H1 (cell line): ENCODE measurements around the gene PTPRR. TPM values are rescaled to one million over a fixed set of nuclear protein-coding genes. Genes with fewer than 3 reads are reported as not detected.

ENCODE experiments used
- BACH1 ChIP-seq: IDR thresholded peaks from 2 replicates; pipeline ENCODE4 v1.6.1; 2012; ENCODE audit warnings: low read length, improper control_type of control experiment
- CBX5 ChIP-seq: fragments of 300-800, 300-1000 bp; sonication (generic); IDR thresholded peaks from 2 replicates; pipeline ENCODE4 v1.7.1; 2016; ENCODE audit warnings: antibody characterized with exemption, low read length, low read depth
- EGR1 ChIP-seq: IDR thresholded peaks from 2 replicates; pipeline ENCODE4 v1.6.1; 2011; ENCODE audit warnings: low read depth, low read length, borderline replicate concordance
- GABPA ChIP-seq: IDR thresholded peaks from 2 replicates; pipeline ENCODE4 v1.6.1; 2011; ENCODE audit warnings: mild to moderate bottlenecking, low read length, moderate library complexity, borderline replicate concordance; ENCODE audit not compliant: insufficient read depth
- HDAC6 ChIP-seq: IDR thresholded peaks from one replicate; pipeline ENCODE4 v1.7.1; 2012; ENCODE audit warnings: low read depth, mild to moderate bottlenecking, inconsistent platforms, low read length, moderate library complexity
- JUN ChIP-seq: IDR thresholded peaks from 2 replicates; pipeline ENCODE4 v1.6.1; 2011; ENCODE audit warnings: low read depth, mild to moderate bottlenecking, improper control_type of control experiment, low read length
- NRF1 ChIP-seq: IDR thresholded peaks from 2 replicates; pipeline ENCODE4 v1.6.1; 2011; ENCODE audit warnings: mild to moderate bottlenecking, low read depth, low read length, improper control_type of control experiment
- RAD21 ChIP-seq, 2 experiments: IDR thresholded peaks in 1 of 2; conservative IDR thresholded peaks in 1 of 2; 2 replicates each; pipeline ENCODE4 v1.6.1; 2011; ENCODE audit warnings: low read depth in 2 of 2, low read length in 2 of 2, improper control_type of control experiment in 1 of 2, inconsistent platforms in 1 of 2, mild to moderate bottlenecking in 1 of 2, moderate library complexity in 1 of 2
- RBBP5 ChIP-seq: IDR thresholded peaks from 2 replicates; pipeline ENCODE4 v1.7.1; 2012; ENCODE audit warnings: low read depth, mild to moderate bottlenecking, inconsistent platforms, low read length, moderate library complexity, borderline replicate concordance
- ZNF274 ChIP-seq: IDR thresholded peaks from 2 replicates; pipeline ENCODE4 v1.7.0; 2012; ENCODE audit warnings: low read length, borderline replicate concordance; ENCODE audit errors: extremely low read depth
- polyA plus RNA-seq, 7 experiments: library from polyadenylated mRNA; depleted of rRNA in 3 of 7; stranded (reverse) in 5 of 7; unstranded in 2 of 7; fragments of >200 nt in 5 of 7; fragments of 200-250 nt in 2 of 7; gene quantifications; 1 replicate in 5 of 7; 2 replicates in 1 of 7; 4 replicates in 1 of 7; pipeline versions ENCODE4 v1.2.1 to v1.2.3, GENCODE V29; 2011 to 2013; ENCODE audit warnings: missing spikeins in 2 of 7, mixed read lengths in 2 of 7
- total RNA-seq: library from RNA; stranded (reverse); fragmentation: NEBNext Ultra II Directional; extraction: Animal tissue kit (Norgen Biotek cat#: 25700); gene quantifications from 2 replicates; pipeline ENCODE4 v1.2.1, GENCODE V29; 2021
- TF ChIP-seq, protein P1 (sequence below): fragments of 300-600 bp; sonication (generic); IDR thresholded peaks from 2 replicates; pipeline ENCODE4 v1.7.1; 2012; ENCODE audit warnings: low read length, moderate library complexity, mild to moderate bottlenecking, inconsistent platforms; ENCODE audit not compliant: insufficient replicate concordance

Gene PTPRR
- total and polyA plus RNA-seq, 2 of the 8 experiments (the other 6 are each of a cell fraction or from before 2014, with no cell fraction given) = 0.07 to 0.35 TPM

DNA sequence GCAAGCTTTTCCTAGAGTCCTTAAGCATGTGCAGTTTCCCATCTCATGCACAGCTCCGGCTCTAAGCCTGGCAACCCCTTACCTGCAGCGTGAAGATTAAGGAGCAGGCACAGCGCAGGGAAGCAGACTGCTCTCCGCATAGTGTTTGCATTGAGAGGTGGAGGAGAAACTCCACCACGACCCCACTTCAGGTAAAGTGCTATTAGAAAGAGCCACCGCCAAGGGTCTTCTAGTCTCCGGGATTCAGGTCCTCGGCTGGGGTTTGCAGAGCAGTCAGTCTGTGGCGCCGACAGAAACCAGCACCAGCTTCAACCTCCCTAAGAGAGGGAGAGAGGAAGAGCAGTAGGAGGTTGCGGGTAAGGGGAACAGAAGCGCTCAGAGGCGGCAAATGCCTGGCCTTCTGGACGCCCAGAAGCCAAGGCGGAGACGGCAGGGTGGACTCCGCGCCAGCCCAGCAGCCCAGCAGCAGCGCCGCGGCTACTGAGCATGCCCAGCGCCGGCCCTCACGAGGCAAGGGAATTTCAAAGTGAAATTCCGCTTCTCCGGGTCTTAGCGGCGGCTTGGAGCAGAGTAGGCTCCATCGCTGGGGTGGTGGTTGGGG lies at the start of gene PTPRR (continued):
- TF ChIP-seq, protein P1, sequence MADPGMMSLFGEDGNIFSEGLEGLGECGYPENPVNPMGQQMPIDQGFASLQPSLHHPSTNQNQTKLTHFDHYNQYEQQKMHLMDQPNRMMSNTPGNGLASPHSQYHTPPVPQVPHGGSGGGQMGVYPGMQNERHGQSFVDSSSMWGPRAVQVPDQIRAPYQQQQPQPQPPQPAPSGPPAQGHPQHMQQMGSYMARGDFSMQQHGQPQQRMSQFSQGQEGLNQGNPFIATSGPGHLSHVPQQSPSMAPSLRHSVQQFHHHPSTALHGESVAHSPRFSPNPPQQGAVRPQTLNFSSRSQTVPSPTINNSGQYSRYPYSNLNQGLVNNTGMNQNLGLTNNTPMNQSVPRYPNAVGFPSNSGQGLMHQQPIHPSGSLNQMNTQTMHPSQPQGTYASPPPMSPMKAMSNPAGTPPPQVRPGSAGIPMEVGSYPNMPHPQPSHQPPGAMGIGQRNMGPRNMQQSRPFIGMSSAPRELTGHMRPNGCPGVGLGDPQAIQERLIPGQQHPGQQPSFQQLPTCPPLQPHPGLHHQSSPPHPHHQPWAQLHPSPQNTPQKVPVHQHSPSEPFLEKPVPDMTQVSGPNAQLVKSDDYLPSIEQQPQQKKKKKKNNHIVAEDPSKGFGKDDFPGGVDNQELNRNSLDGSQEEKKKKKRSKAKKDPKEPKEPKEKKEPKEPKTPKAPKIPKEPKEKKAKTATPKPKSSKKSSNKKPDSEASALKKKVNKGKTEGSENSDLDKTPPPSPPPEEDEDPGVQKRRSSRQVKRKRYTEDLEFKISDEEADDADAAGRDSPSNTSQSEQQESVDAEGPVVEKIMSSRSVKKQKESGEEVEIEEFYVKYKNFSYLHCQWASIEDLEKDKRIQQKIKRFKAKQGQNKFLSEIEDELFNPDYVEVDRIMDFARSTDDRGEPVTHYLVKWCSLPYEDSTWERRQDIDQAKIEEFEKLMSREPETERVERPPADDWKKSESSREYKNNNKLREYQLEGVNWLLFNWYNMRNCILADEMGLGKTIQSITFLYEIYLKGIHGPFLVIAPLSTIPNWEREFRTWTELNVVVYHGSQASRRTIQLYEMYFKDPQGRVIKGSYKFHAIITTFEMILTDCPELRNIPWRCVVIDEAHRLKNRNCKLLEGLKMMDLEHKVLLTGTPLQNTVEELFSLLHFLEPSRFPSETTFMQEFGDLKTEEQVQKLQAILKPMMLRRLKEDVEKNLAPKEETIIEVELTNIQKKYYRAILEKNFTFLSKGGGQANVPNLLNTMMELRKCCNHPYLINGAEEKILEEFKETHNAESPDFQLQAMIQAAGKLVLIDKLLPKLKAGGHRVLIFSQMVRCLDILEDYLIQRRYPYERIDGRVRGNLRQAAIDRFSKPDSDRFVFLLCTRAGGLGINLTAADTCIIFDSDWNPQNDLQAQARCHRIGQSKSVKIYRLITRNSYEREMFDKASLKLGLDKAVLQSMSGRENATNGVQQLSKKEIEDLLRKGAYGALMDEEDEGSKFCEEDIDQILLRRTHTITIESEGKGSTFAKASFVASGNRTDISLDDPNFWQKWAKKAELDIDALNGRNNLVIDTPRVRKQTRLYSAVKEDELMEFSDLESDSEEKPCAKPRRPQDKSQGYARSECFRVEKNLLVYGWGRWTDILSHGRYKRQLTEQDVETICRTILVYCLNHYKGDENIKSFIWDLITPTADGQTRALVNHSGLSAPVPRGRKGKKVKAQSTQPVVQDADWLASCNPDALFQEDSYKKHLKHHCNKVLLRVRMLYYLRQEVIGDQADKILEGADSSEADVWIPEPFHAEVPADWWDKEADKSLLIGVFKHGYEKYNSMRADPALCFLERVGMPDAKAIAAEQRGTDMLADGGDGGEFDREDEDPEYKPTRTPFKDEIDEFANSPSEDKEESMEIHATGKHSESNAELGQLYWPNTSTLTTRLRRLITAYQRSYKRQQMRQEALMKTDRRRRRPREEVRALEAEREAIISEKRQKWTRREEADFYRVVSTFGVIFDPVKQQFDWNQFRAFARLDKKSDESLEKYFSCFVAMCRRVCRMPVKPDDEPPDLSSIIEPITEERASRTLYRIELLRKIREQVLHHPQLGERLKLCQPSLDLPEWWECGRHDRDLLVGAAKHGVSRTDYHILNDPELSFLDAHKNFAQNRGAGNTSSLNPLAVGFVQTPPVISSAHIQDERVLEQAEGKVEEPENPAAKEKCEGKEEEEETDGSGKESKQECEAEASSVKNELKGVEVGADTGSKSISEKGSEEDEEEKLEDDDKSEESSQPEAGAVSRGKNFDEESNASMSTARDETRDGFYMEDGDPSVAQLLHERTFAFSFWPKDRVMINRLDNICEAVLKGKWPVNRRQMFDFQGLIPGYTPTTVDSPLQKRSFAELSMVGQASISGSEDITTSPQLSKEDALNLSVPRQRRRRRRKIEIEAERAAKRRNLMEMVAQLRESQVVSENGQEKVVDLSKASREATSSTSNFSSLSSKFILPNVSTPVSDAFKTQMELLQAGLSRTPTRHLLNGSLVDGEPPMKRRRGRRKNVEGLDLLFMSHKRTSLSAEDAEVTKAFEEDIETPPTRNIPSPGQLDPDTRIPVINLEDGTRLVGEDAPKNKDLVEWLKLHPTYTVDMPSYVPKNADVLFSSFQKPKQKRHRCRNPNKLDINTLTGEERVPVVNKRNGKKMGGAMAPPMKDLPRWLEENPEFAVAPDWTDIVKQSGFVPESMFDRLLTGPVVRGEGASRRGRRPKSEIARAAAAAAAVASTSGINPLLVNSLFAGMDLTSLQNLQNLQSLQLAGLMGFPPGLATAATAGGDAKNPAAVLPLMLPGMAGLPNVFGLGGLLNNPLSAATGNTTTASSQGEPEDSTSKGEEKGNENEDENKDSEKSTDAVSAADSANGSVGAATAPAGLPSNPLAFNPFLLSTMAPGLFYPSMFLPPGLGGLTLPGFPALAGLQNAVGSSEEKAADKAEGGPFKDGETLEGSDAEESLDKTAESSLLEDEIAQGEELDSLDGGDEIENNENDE = no peak
- no peak for TF ChIP-seq BACH1
- TF ChIP-seq EGR1 = 0 out of 2 replicates have a peak, but pooled peaks have one; percentile 29
- peak; percentile 3 to 6; a peak in 1 of 4 replicates for TF ChIP-seq RAD21 (IDR thresholded peaks at IDR 0.05 in 1 of 2, conservative IDR thresholded peaks at IDR 0.05 in 1 of 2; ENCODE audit: low read depth in 2 of 2, low read length in 2 of 2)
- no peak for TF ChIP-seq HDAC6
- TF ChIP-seq JUN = no peak
- peak; percentile 39; the same call in 1 of the 2 replicates for TF ChIP-seq NRF1
- TF ChIP-seq CBX5 = no peak
- TF ChIP-seq RBBP5 = no peak
- TF ChIP-seq ZNF274 = no peak
- no peak for TF ChIP-seq GABPA
